HG03159 (cell line): ENCODE data around the gene CTNNA3.

Experiments used
- ATAC-seq: cut with Tn5 transposase; IDR thresholded peaks from one replicate; pipeline ENCODE4 v1.9.1; 2021; ENCODE audit warnings: mild to moderate bottlenecking, moderate library complexity; ENCODE audit not compliant: unreplicated experiment

CTNNA3 gene

GRCh38 chr10:66835400-66835799 is 860.6 kb downstream of the CTNNA3 start:
- ATAC-seq, result no peak

- ATAC-seq, result no peak
These were observed 861.2 kb downstream of the CTNNA3 start for GRCh38 chr10:66834802-66835201.

- no peak for ATAC-seq
These were observed 862.1 kb downstream of the CTNNA3 start for GRCh38 chr10:66833861-66834260.

- no peak for ATAC-seq
These were observed 863.1 kb downstream of the CTNNA3 start for GRCh38 chr10:66832781-66833422.

- ATAC-seq, result no peak
These were observed 867.0 kb downstream of the CTNNA3 start for GRCh38 chr10:66828957-66829356.

GRCh38 chr10:66827353-66827752 is 868.6 kb downstream of the CTNNA3 start:
- ATAC-seq, result no peak

GRCh38 chr10:66823301-66823700 is 872.7 kb downstream of the CTNNA3 start:
- no peak for ATAC-seq

- ATAC-seq, result no peak
These were observed 873.2 kb downstream of the CTNNA3 start for GRCh38 chr10:66822801-66823200.

GRCh38 chr10:66819691-66820090 is 876.3 kb downstream of the CTNNA3 start:
- ATAC-seq, result no peak

- no peak for ATAC-seq
These were observed 882.9 kb downstream of the CTNNA3 start for GRCh38 chr10:66813122-66813521.

GRCh38 chr10:66811211-66811610 is 884.8 kb downstream of the CTNNA3 start:
- no peak for ATAC-seq

- no peak for ATAC-seq
These were observed 886.6 kb downstream of the CTNNA3 start for GRCh38 chr10:66809402-66809801.

GRCh38 chr10:66805612-66806011 is 890.4 kb downstream of the CTNNA3 start:
- no peak for ATAC-seq

- ATAC-seq, result no peak
These were observed 891.0 kb downstream of the CTNNA3 start for GRCh38 chr10:66804962-66805361.

- ATAC-seq, result no peak
These were observed 892.8 kb downstream of the CTNNA3 start for GRCh38 chr10:66803174-66803573.

GRCh38 chr10:66799474-66799873 is 896.5 kb downstream of the CTNNA3 start:
- no peak for ATAC-seq

- ATAC-seq, result no peak
These were observed 900.1 kb downstream of the CTNNA3 start for GRCh38 chr10:66795866-66796265.

- no peak for ATAC-seq
These were observed 903.6 kb downstream of the CTNNA3 start for GRCh38 chr10:66792441-66792840.

- ATAC-seq, result no peak
These were observed 907.6 kb downstream of the CTNNA3 start for GRCh38 chr10:66788178-66788987.

- ATAC-seq, result no peak
These were observed 909.3 kb downstream of the CTNNA3 start for GRCh38 chr10:66786709-66787108.

- ATAC-seq, result no peak
These were observed 911.2 kb downstream of the CTNNA3 start for GRCh38 chr10:66784770-66785169.

GRCh38 chr10:66783316-66783715 is 912.7 kb downstream of the CTNNA3 start:
- ATAC-seq, result no peak
